WTC11 (cell line): Measurements from ENCODE around the gene LAP3. TPM values are rescaled to one million over a fixed set of nuclear protein-coding genes. Genes with fewer than 3 reads are reported as not detected.
A peak's percentile ranks its signal among the peaks of the same experiment; 100 is the strongest.

Experiments
- ATAC-seq: fragments of 200-7000 bp; cut with Tn5 transposase; 2 replicates; pipeline ENCODE4 v1.10.0; 2021; ENCODE audit warnings: mild to moderate bottlenecking, moderate library complexity
- CTCF ChIA-PET: fragments of 300-600 bp; sonication (Branson Sonifier 250); formaldehyde crosslinking; loops from one replicate; lab custom pipeline; 2021; ENCODE audit warnings: antibody characterized with exemption; lab: Charles Lee
- POLR2A ChIA-PET: fragments of 350-600 bp; sonication (Branson Sonifier 250); formaldehyde crosslinking; loops from one replicate; lab custom pipeline; 2021; ENCODE audit warnings: antibody characterized with exemption; lab: Charles Lee
- DNase-seq: peaks from one replicate; pipeline ENCODE4 v3.0.0; 2021; ENCODE audit warnings: low spot score
- H3K27ac Mint-ChIP-seq: 2 replicates; pipeline ENCODE4 v1.8.0; 2021; ENCODE audit warnings: mixed read lengths
- H3K27me3 Mint-ChIP-seq: 2 replicates; pipeline ENCODE4 v1.8.0; 2021; ENCODE audit warnings: low read depth, mild to moderate bottlenecking, moderate library complexity, mixed read lengths
- H3K36me3 Mint-ChIP-seq: 2 replicates; pipeline ENCODE4 v1.8.0; 2021; ENCODE audit warnings: mixed read lengths
- H3K4me1 Mint-ChIP-seq: 2 replicates; pipeline ENCODE4 v1.8.0; 2022; ENCODE audit warnings: mixed read lengths
- H3K4me3 Mint-ChIP-seq: 2 replicates; pipeline ENCODE4 v1.8.0; 2021; ENCODE audit warnings: mild to moderate bottlenecking, moderate library complexity, mixed read lengths
- H3K9me3 Mint-ChIP-seq: 2 replicates; pipeline ENCODE4 v1.8.0; 2021; ENCODE audit warnings: mixed read lengths
- CBFB ChIP-seq: sonication (generic); formaldehyde crosslinking; IDR thresholded peaks from 2 replicates; pipeline ENCODE4 v1.8.1; 2022; ENCODE audit warnings: mild to moderate bottlenecking, low read depth, missing genetic modification reagents
- ESRRA ChIP-seq: sonication (generic); formaldehyde crosslinking; IDR thresholded peaks from 2 replicates; pipeline ENCODE4 v1.8.1; 2022; ENCODE audit warnings: mild to moderate bottlenecking, missing genetic modification reagents, borderline replicate concordance
- NR3C1 ChIP-seq: sonication (generic); formaldehyde crosslinking; conservative IDR thresholded peaks from 2 replicates; pipeline ENCODE4 v1.8.1; 2023; ENCODE audit warnings: low read depth, mild to moderate bottlenecking, missing genetic modification reagents
- OVOL2 ChIP-seq: fragments of 250-450 bp; sonication (Bioruptor Pico); IDR thresholded peaks from 2 replicates; pipeline ENCODE4 v1.9.0; 2021; ENCODE audit warnings: mild to moderate bottlenecking, borderline replicate concordance
- TEAD1 ChIP-seq: sonication (generic); formaldehyde crosslinking; IDR thresholded peaks from 2 replicates; pipeline ENCODE4 v1.8.0; 2022; ENCODE audit warnings: mild to moderate bottlenecking, missing genetic modification reagents
- ZNF219 ChIP-seq: sonication (generic); formaldehyde crosslinking; IDR thresholded peaks from 2 replicates; pipeline ENCODE4 v1.8.0; 2023; ENCODE audit warnings: missing genetic modification reagents, mild to moderate bottlenecking, borderline replicate concordance
- total RNA-seq: library from RNA; stranded (reverse); gene quantifications from 3 replicates; pipeline ENCODE4 v1.2.3, GENCODE V29; 2021
- TF ChIP-seq, protein P1 (sequence below): fragments of 250-450 bp; sonication (Bioruptor Pico); IDR thresholded peaks from 2 replicates; pipeline ENCODE4 v2.1.2; 2022; ENCODE audit warnings: mild to moderate bottlenecking, moderate library complexity
- TF ChIP-seq, protein P2 (sequence below): sonication (generic); formaldehyde crosslinking; IDR thresholded peaks from 2 replicates; pipeline ENCODE4 v1.8.1; 2022; ENCODE audit warnings: mild to moderate bottlenecking, missing genetic modification reagents, moderate library complexity, borderline replicate concordance
- TF ChIP-seq, protein P3 (sequence below): sonication (generic); formaldehyde crosslinking; IDR thresholded peaks from 2 replicates; pipeline ENCODE4 v1.8.0; 2023; ENCODE audit warnings: mild to moderate bottlenecking, missing genetic modification reagents
- TF ChIP-seq, protein P4 (sequence below): sonication (generic); formaldehyde crosslinking; IDR thresholded peaks from 2 replicates; pipeline ENCODE4 v1.8.0; 2022; ENCODE audit warnings: missing genetic modification reagents
- TF ChIP-seq, protein P5 (sequence below): sonication (generic); formaldehyde crosslinking; IDR thresholded peaks from 2 replicates; pipeline ENCODE4 v1.8.0; 2022; ENCODE audit warnings: mild to moderate bottlenecking, missing genetic modification reagents
- TF ChIP-seq, protein P6 (sequence below): sonication (generic); formaldehyde crosslinking; IDR thresholded peaks from 2 replicates; pipeline ENCODE4 v1.8.1; 2023; ENCODE audit warnings: mild to moderate bottlenecking, missing genetic modification reagents, moderate library complexity

Gene LAP3
- total RNA-seq, 1 experiment from 2014 or later, result 52.7 TPM

DNA sequence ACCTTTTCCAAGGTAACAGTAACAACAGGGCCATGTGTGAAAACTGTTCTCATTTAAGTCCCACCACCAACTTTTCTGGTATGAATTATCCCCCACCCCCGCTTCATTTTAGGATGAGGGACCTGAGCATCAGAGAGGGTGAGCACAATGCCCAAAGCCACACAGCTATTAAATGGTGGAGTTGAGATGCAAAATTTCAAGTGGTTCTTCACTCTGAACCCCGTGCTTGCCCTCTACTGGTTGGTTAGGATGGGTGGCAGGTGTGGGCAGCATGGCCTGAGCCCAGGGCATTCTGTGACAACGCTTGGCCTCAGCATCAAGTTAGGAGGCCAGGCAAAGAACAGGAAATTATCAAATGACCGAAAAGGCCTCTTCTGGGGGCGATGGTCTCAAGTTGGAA is 70.9 kb downstream of the LAP3 start:
- Mint-ChIP-seq H3K27me3 (peaks cover 23% of the 10 kb centered on the region), H3K9me3 (peaks cover 24% of the 10 kb centered on the region), H3K4me3 (no peak overlapping the region), H3K36me3 (peaks cover 11% of the 10 kb centered on the region; the same call in 1 of the 2 replicates), H3K4me1 (no peaks in the 10 kb centered on the region), H3K27ac (no peak overlapping the region)
- no peak for TF ChIP-seq OVOL2 (CRISPR knock-in tag)
- TF ChIP-seq, protein P1, sequence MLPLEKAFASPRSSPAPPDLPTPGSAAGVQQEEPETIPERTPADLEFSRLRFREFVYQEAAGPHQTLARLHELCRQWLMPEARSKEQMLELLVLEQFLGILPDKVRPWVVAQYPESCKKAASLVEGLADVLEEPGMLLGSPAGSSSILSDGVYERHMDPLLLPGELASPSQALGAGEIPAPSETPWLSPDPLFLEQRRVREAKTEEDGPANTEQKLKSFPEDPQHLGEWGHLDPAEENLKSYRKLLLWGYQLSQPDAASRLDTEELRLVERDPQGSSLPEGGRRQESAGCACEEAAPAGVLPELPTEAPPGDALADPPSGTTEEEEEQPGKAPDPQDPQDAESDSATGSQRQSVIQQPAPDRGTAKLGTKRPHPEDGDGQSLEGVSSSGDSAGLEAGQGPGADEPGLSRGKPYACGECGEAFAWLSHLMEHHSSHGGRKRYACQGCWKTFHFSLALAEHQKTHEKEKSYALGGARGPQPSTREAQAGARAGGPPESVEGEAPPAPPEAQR (CRISPR knock-in tag), result no peak
- DNase-seq, result no peak
- POLR2A ChIA-PET, result interaction anchor here (0.6 kb wide), 1 partner anchor 34 kb away, joined by 4 read pairs; no protein-coding TSS in a partner anchor
- peak; percentile 88 for ATAC-seq
- CTCF ChIA-PET, result interaction anchor here (0.9 to 1.5 kb wide), 4 partner anchors 20 to 176 kb away, joined by 3 to 4 read pairs (median 3); partner anchors contain the start of gene QDPR

DNA sequence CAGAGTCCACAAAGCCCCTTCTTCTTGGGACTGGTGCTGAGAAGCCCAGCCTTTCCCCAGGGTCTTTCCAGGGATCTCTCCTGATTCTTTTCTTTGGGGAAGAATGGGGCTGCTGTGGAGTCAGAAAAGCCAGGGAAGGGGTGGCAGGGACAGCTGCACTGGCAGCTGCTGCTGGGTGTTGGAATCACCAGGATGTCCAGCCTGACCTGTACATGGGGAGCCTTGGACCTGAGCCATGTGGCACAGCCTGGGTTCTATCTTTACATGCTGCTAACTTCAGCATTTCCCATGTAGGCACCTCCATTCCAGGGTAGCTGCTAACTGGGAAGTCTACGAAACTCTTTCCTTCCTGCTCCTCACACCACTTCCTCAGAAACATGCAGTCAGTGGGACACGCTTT is 73.4 kb downstream of the LAP3 start:
- Mint-ChIP-seq H3K4me3 (no peak overlapping the region), H3K27ac (no peak overlapping the region), H3K36me3 (no peaks in the 10 kb centered on the region), H3K4me1 (no peaks in the 10 kb centered on the region), H3K27me3 (peaks cover 6% of the 10 kb centered on the region), H3K9me3 (peaks cover 7% of the 10 kb centered on the region)
- TF ChIP-seq, protein P2, sequence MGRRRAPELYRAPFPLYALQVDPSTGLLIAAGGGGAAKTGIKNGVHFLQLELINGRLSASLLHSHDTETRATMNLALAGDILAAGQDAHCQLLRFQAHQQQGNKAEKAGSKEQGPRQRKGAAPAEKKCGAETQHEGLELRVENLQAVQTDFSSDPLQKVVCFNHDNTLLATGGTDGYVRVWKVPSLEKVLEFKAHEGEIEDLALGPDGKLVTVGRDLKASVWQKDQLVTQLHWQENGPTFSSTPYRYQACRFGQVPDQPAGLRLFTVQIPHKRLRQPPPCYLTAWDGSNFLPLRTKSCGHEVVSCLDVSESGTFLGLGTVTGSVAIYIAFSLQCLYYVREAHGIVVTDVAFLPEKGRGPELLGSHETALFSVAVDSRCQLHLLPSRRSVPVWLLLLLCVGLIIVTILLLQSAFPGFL (CRISPR knock-in tag), result no peak
- no peak for TF ChIP-seq ZNF219
- TF ChIP-seq OVOL2 (CRISPR knock-in tag), result no peak
- TF ChIP-seq, protein P3, sequence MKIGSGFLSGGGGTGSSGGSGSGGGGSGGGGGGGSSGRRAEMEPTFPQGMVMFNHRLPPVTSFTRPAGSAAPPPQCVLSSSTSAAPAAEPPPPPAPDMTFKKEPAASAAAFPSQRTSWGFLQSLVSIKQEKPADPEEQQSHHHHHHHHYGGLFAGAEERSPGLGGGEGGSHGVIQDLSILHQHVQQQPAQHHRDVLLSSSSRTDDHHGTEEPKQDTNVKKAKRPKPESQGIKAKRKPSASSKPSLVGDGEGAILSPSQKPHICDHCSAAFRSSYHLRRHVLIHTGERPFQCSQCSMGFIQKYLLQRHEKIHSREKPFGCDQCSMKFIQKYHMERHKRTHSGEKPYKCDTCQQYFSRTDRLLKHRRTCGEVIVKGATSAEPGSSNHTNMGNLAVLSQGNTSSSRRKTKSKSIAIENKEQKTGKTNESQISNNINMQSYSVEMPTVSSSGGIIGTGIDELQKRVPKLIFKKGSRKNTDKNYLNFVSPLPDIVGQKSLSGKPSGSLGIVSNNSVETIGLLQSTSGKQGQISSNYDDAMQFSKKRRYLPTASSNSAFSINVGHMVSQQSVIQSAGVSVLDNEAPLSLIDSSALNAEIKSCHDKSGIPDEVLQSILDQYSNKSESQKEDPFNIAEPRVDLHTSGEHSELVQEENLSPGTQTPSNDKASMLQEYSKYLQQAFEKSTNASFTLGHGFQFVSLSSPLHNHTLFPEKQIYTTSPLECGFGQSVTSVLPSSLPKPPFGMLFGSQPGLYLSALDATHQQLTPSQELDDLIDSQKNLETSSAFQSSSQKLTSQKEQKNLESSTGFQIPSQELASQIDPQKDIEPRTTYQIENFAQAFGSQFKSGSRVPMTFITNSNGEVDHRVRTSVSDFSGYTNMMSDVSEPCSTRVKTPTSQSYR, result no peak
- DNase-seq, result no peak
- ATAC-seq, result no peak
- POLR2A ChIA-PET, result no interaction called here
- CTCF ChIA-PET, result no interaction called here

DNA sequence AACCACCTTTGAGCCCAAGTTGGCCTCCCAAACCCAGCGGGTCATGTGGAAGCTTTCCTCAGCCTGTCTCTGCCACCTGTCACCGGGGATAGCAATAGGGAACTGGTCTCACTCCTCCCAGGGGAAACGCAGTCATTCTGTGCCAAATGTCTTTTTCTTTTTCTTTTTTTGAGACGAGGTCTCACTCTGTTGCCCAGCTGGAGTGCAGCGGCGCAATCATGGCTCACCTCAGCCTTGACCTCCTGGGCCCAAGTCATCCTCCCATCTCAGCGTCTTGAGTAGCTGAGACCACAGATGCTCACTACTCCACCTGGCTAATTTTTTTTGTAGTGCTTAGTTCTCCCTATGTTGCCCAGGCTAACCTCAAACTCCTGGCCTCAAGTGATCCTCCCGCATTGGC is 77.7 kb downstream of the LAP3 start:
- DNase-seq (no peak), ATAC-seq (no peak)
- Mint-ChIP-seq H3K4me3 (no peak overlapping the region), H3K27me3 (0 out of 2 replicates have a peak, but pooled peaks cover 3% of the 10 kb centered on the region), H3K27ac (no peak overlapping the region), H3K4me1 (no peaks in the 10 kb centered on the region), H3K36me3 (no peaks in the 10 kb centered on the region), H3K9me3 (0 out of 2 replicates have a peak, but pooled peaks cover 4% of the 10 kb centered on the region)
- CTCF ChIA-PET, result no interaction called here
- POLR2A ChIA-PET, result no interaction called here
- TF ChIP-seq, protein P4, sequence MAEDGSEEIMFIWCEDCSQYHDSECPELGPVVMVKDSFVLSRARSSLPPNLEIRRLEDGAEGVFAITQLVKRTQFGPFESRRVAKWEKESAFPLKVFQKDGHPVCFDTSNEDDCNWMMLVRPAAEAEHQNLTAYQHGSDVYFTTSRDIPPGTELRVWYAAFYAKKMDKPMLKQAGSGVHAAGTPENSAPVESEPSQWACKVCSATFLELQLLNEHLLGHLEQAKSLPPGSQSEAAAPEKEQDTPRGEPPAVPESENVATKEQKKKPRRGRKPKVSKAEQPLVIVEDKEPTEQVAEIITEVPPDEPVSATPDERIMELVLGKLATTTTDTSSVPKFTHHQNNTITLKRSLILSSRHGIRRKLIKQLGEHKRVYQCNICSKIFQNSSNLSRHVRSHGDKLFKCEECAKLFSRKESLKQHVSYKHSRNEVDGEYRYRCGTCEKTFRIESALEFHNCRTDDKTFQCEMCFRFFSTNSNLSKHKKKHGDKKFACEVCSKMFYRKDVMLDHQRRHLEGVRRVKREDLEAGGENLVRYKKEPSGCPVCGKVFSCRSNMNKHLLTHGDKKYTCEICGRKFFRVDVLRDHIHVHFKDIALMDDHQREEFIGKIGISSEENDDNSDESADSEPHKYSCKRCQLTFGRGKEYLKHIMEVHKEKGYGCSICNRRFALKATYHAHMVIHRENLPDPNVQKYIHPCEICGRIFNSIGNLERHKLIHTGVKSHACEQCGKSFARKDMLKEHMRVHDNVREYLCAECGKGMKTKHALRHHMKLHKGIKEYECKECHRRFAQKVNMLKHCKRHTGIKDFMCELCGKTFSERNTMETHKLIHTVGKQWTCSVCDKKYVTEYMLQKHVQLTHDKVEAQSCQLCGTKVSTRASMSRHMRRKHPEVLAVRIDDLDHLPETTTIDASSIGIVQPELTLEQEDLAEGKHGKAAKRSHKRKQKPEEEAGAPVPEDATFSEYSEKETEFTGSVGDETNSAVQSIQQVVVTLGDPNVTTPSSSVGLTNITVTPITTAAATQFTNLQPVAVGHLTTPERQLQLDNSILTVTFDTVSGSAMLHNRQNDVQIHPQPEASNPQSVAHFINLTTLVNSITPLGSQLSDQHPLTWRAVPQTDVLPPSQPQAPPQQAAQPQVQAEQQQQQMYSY (CRISPR knock-in tag), result no peak
- no peak for TF ChIP-seq TEAD1
- no peak for TF ChIP-seq NR3C1
- TF ChIP-seq ESRRA, result no peak
- TF ChIP-seq, protein P1 (CRISPR knock-in tag), result no peak
- TF ChIP-seq, protein P5, sequence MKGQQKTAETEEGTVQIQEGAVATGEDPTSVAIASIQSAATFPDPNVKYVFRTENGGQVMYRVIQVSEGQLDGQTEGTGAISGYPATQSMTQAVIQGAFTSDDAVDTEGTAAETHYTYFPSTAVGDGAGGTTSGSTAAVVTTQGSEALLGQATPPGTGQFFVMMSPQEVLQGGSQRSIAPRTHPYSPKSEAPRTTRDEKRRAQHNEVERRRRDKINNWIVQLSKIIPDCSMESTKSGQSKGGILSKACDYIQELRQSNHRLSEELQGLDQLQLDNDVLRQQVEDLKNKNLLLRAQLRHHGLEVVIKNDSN, result no peak
- TF ChIP-seq, protein P6, sequence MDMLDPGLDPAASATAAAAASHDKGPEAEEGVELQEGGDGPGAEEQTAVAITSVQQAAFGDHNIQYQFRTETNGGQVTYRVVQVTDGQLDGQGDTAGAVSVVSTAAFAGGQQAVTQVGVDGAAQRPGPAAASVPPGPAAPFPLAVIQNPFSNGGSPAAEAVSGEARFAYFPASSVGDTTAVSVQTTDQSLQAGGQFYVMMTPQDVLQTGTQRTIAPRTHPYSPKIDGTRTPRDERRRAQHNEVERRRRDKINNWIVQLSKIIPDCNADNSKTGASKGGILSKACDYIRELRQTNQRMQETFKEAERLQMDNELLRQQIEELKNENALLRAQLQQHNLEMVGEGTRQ (CRISPR knock-in tag), result no peak
- TF ChIP-seq CBFB (CRISPR knock-in tag), result no peak
